Heart left ventricle (tissue), 16 donors: ENCODE data around the gene AAK1. TPM values are rescaled to one million over a fixed set of nuclear protein-coding genes. Genes with fewer than 3 reads are reported as not detected.

Source experiments
- ATAC-seq, 4 donors: fragments of 200-7000 bp; cut with Tn5 transposase; one replicate each; pipeline ENCODE4 v1.9.1; 2020 to 2022; ENCODE audit warnings: moderate library complexity in 4 of 4, mild to moderate bottlenecking in 3 of 4, moderate number of reproducible peaks in 1 of 4
- DNase-seq, 5 donors: peaks; one replicate each; pipeline ENCODE4 v3.0.0-alpha.2; 2020
- H3K27ac ChIP-seq, 12 donors: fragments of 200-600 bp; sonication (generic) in 4 of 12; one replicate each; pipeline versions ENCODE4 v1.5.0 to v1.8.0; 2016 to 2022; ENCODE audit warnings: mild to moderate bottlenecking in 2 of 12
- H3K27me3 ChIP-seq, 9 donors: fragments of 200-600 bp; sonication (generic) in 2 of 9; one replicate each; pipeline versions ENCODE4 v1.5.1 to v1.8.0; 2016 to 2022; ENCODE audit warnings: mild to moderate bottlenecking in 3 of 9
- H3K36me3 ChIP-seq, 9 donors: fragments of 200-600 bp; sonication (generic) in 2 of 9; one replicate each; pipeline versions ENCODE4 v1.5.0 to v1.8.0; 2018 to 2022; ENCODE audit warnings: mild to moderate bottlenecking in 2 of 9
- H3K4me1 ChIP-seq, 12 donors: fragments of 200-600 bp; sonication (generic) in 4 of 12; one replicate each; pipeline versions ENCODE4 v1.5.0 to v1.8.0; 2016 to 2022; ENCODE audit warnings: mild to moderate bottlenecking in 3 of 12
- H3K4me3 ChIP-seq, 12 donors: fragments of 200-600 bp; sonication (generic) in 4 of 12; one replicate each; pipeline versions ENCODE4 v1.5.0 to v1.8.0; 2017 to 2022; ENCODE audit warnings: mild to moderate bottlenecking in 9 of 12, moderate library complexity in 4 of 12
- H3K9me3 ChIP-seq, 12 donors: fragments of 200-600 bp; sonication (generic) in 4 of 12; one replicate each; pipeline versions ENCODE4 v1.5.0 to v1.8.0; 2016 to 2022; ENCODE audit warnings: mild to moderate bottlenecking in 1 of 12
- CTCF ChIP-seq, 12 donors: fragments of 200-600 bp; sonication (generic) in 4 of 12; IDR thresholded peaks; one replicate each; pipeline versions ENCODE4 v1.5.0 to v1.8.0; 2018 to 2022; ENCODE audit warnings: antibody characterized with exemption in 12 of 12, mild to moderate bottlenecking in 5 of 12
- POLR2A ChIP-seq, 2 donors: fragments of 450-650 bp; IDR thresholded peaks; one replicate each; pipeline ENCODE4 v1.6.1; 2017; ENCODE audit warnings: antibody characterized with exemption in 2 of 2, mild to moderate bottlenecking in 2 of 2, moderate library complexity in 2 of 2
- WGBS, 4 donors: extraction: QIAGEN DNeasy Blood & Tissue Kit in 2 of 4; methylation state at CpG; one replicate each; pipeline versions ENCODE4 v1.1.5 to v1.1.7; 2013 to 2018; 5-methylcytosine and 5-hydroxymethylcytosine counted together
- intact Hi-C, 10 donors: fragments of 100-400 bp; cut with DNase I; formaldehyde crosslinking; loops; one replicate each; pipeline versions ENCODE4 v1.11.1 to v1.14.2; 2022
- polyA plus RNA-seq, 2 donors: library from polyadenylated mRNA; stranded (reverse); fragments of 200-250 nt; gene quantifications; one replicate each; pipeline ENCODE4 v1.2.3, GENCODE V29; 2013
- total RNA-seq, 9 donors: library from RNA; depleted of rRNA in 2 of 9; stranded (reverse); fragments of >200 nt in 2 of 9; fragmentation: NEBNext Ultra II Directional in 3 of 9; extraction: Animal tissue kit (Norgen Biotek cat#: 25700) in 3 of 9; gene quantifications; one replicate each; pipeline versions ENCODE4 v1.1.0 to v1.2.4, GENCODE V29; 2016 to 2023
- donor health status: ischemic (EF 13 %, LVEDD 7.1; RV severe dilation, severe dysfunction).
- donor health status: healthy with polysubstance abuse.
- donor health status: DM: no; HTN: yes; CAD: no.
- donor health status: DM: no; HTN: no; CAD: no.
- donor health status: ischemic (EF 25% LVEDD 6.9; RV normal size, moderate dysfunction).
- donor health status: ischemic (EF 25% LVEDD 5.7; RV mildly dilated, moderate dysfunction).
- donor health status: healthy.
- donor health status: DM: yes; HTN: yes; CAD: no.
- donor health status: ischemic (EF 35%, LVEDD 5.7; RV mildly dilated, moderate dysfunction).
- donor health status: nonischemic (EF 11% LVEDD 7.7; RV severe dilation, severe dysfunction).
- donor health status: DM: yes; HTN: yes; CAD: no.
- donor health status: PGD.
- donor health status: ischemic (EF 29% LVEDD 5.4; RV normal size, mild dysfunction).
- donor health status: nonischemic (EF 23%, LVEDD 6.1; RV moderate dilation, normal function).

The AAK1 gene
- total and polyA plus RNA-seq, 11 donors: 34.4 to 167 (median 122) TPM

GRCh38 chr2:69459936-69460335 is 183.6 kb downstream of the AAK1 start:
- H3K4me1 ChIP-seq: peaks cover 0 to 11% (median 6%) of the 10 kb centered on the region in 12 donors
- 86 to 91% (median 89%) methylated on average over 4 of the region's 4 CpGs for WGBS, 4 donors
- no peak for ATAC-seq
- no peak overlapping the region for H3K4me3 ChIP-seq
- H3K27ac ChIP-seq: no peak overlapping the region
- no peak for TF ChIP-seq CTCF (IDR thresholded peaks at IDR 0.05)
- no peak for TF ChIP-seq POLR2A (IDR thresholded peaks at IDR 0.05)
- H3K9me3 ChIP-seq: no peaks in the 10 kb centered on the region
- no peaks in the 10 kb centered on the region for H3K27me3 ChIP-seq
- peaks cover 0 to 18% (median 0%) of the 10 kb centered on the region in 9 donors for H3K36me3 ChIP-seq
- intact Hi-C loops: no loop called here
- DNase-seq: no peak

GRCh38 chr2:69456950-69457445 is 186.5 kb downstream of the AAK1 start:
- no peak overlapping the region for H3K4me3 ChIP-seq
- no peak overlapping the region for H3K27ac ChIP-seq
- H3K27me3 ChIP-seq: no peaks in the 10 kb centered on the region
- no peaks in the 10 kb centered on the region for H3K4me1 ChIP-seq
- intact Hi-C loops: no loop called here
- H3K9me3 ChIP-seq: no peaks in the 10 kb centered on the region
- DNase-seq (no peak), ATAC-seq (peak in 1 of 4 donors; percentile 27)
- TF ChIP-seq CTCF (IDR thresholded peaks at IDR 0.05) (no peak), POLR2A (IDR thresholded peaks at IDR 0.05) (no peak)
- peaks cover 0 to 11% (median 0%) of the 10 kb centered on the region in 9 donors for H3K36me3 ChIP-seq

GRCh38 chr2:69456154-69456553 is 187.4 kb downstream of the AAK1 start:
- Histone ChIP-seq H3K27me3 (no peaks in the 10 kb centered on the region), H3K4me1 (no peaks in the 10 kb centered on the region), H3K27ac (no peak overlapping the region), H3K4me3 (no peak overlapping the region), H3K9me3 (no peaks in the 10 kb centered on the region), H3K36me3 (peaks cover 0 to 8% (median 0%) of the 10 kb centered on the region in 9 donors)
- DNase-seq: no peak
- TF ChIP-seq POLR2A (IDR thresholded peaks at IDR 0.05) (no peak), CTCF (IDR thresholded peaks at IDR 0.05) (no peak)
- WGBS, 4 donors: 95 to 98% (median 97%) methylated on average over 6 to 7 of the region's 7 CpGs
- intact Hi-C loops: no loop called here
- no peak for ATAC-seq

GRCh38 chr2:69454976-69455375 is 188.6 kb downstream of the AAK1 start:
- Histone ChIP-seq H3K36me3 (no peaks in the 10 kb centered on the region), H3K4me1 (no peaks in the 10 kb centered on the region), H3K27me3 (no peaks in the 10 kb centered on the region), H3K9me3 (no peaks in the 10 kb centered on the region), H3K4me3 (no peak overlapping the region), H3K27ac (no peak overlapping the region)
- TF ChIP-seq POLR2A (IDR thresholded peaks at IDR 0.05) (no peak), CTCF (IDR thresholded peaks at IDR 0.05) (no peak)
- 90 to 94% (median 92%) methylated on average over 2 of the region's 2 CpGs for WGBS, 4 donors
- ATAC-seq (no peak), DNase-seq (no peak)
- intact Hi-C loops: no loop called here
